Caki2 (cell line): ENCODE data around the gene PCDHGB1. TPM values are rescaled to one million over a fixed set of nuclear protein-coding genes. Genes with fewer than 3 reads are reported as not detected.
"Not testable (repeated sequence)": the region's sequence is repeated elsewhere in the genome, so short reads cannot be mapped to it uniquely, and the experiment has no call there.

Experiments
- DNase-seq: peaks from one replicate; pipeline ENCODE4 v3.0.0-alpha.2; 2015; ENCODE audit warnings: low read depth
- in situ Hi-C: cut with HindIII; loops from 2 replicates; pipeline ENCODE4 v1.10.0; 2016; ENCODE audit warnings: low sequenced_read_pairs, low pct_unique_long_range_greater_than_20kb, mixed read lengths
- total RNA-seq: library from RNA; depleted of rRNA; stranded (reverse); fragments of >200 nt; shearing (Covaris generic); gene quantifications from 2 replicates; pipeline ENCODE4 v1.2.3, GENCODE V29; 2014; ENCODE audit warnings: low replicate concordance

Gene PCDHGB1
- total RNA-seq, 1 experiment from 2014 or later: not detected

GRCh38 chr5:141371572-141372475, 21.9 kb downstream of the PCDHGB1 start:
- in situ Hi-C loops: no loop called here
- no peak for DNase-seq

GRCh38 chr5:141373673-141374317, 23.9 kb downstream of the PCDHGB1 start, which contains the start of gene PCDHGA6:
Gene PCDHGA6, plus strand, starts transcription at chr5:141373891. Its CDS starts 193 bp downstream, at chr5:141374084.
- DNase-seq: no peak
- in situ Hi-C loops: no loop called here

- no peak for DNase-seq
- in situ Hi-C loops: no loop called here
Observed at GRCh38 chr5:141374627-141375026, 24.7 kb downstream of the PCDHGB1 start.

GRCh38 chr5:141375444-141376155, 25.7 kb downstream of the PCDHGB1 start:
- DNase-seq, in situ Hi-C loops: not testable (repeated sequence)

- in situ Hi-C loops: no loop called here
- no peak for DNase-seq
Observed at GRCh38 chr5:141382469-141383294, 32.8 kb downstream of the PCDHGB1 start, which contains the start of gene PCDHGA7. Gene PCDHGA7, plus strand, starts transcription at chr5:141382742. Its CDS starts 158 bp downstream, at chr5:141382900.

GRCh38 chr5:141383345-141383744, 33.4 kb downstream of the PCDHGB1 start:
- DNase-seq: no peak
- in situ Hi-C loops: no loop called here

GRCh38 chr5:141384471-141385267, 34.8 kb downstream of the PCDHGB1 start:
- DNase-seq: no peak
- in situ Hi-C loops: no loop called here

- DNase-seq, in situ Hi-C loops: not testable (repeated sequence)
Observed at GRCh38 chr5:141387557-141388311, 37.8 kb downstream of the PCDHGB1 start, which contains the start of gene PCDHGB4. Gene PCDHGB4, plus strand, starts transcription at chr5:141387698. Its CDS starts 187 bp downstream, at chr5:141387885.

GRCh38 chr5:141388661-141389060, 38.8 kb downstream of the PCDHGB1 start:
- in situ Hi-C loops: no loop called here
- no peak for DNase-seq

GRCh38 chr5:141389153-141390042, 39.5 kb downstream of the PCDHGB1 start:
- in situ Hi-C loops: no loop called here
- DNase-seq: no peak

- in situ Hi-C loops: no loop called here
- DNase-seq: peak; percentile 4
Observed at GRCh38 chr5:141392429-141393198, 42.7 kb downstream of the PCDHGB1 start, which contains the start of gene PCDHGA8. Gene PCDHGA8, plus strand, starts transcription at chr5:141392633. Its CDS starts 181 bp downstream, at chr5:141392814.

- no peak for DNase-seq
- in situ Hi-C loops: no loop called here
Observed at GRCh38 chr5:141393267-141393666, 43.4 kb downstream of the PCDHGB1 start.

GRCh38 chr5:141394401-141395187, 44.7 kb downstream of the PCDHGB1 start:
- DNase-seq, in situ Hi-C loops: not testable (repeated sequence)
